ENCODE data around the gene NFE2L2.

- TF ChIP-seq POLR2A (IDR thresholded peaks at IDR 0.05; ENCODE audit: low read length) (no peak), GATA1 (IDR thresholded peaks at IDR 0.05; ENCODE audit: low read depth, low read length) (no peak)
Observed at GRCh38 chr2:177243476-177243875, 21.1 kb downstream of the NFE2L2 start.

Data from erythroblast (primary cell).